ENCODE measurements around the gene MSX1. TPM values are rescaled to one million over a fixed set of nuclear protein-coding genes. Genes with fewer than 3 reads are reported as not detected.

MSX1 gene
- total RNA-seq, 1 experiment from 2014 or later: 1.6 TPM

DNA sequence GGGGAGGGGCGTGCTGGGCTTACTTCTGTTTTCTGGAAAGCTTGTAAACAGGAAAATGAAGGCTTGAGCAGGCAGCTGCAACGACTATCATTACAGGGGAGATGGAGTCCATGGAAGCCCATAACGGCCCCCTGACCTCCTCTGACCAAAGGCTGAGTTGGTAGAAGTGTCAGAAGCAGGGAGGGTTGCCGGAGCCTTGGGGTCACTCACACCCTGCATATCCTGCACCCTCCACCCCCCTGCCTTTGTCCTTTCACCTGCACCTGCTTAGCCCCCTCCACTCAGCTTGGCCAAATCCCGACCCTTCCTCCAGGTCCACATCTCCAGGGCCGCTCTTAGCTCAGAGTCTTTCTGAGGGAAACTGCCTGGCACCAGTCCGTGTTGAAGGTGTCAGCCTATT is 12.5 kb upstream of the MSX1 start:
- no TSS peak for BruUV-seq (replicated peaks)
- no peak for DNase-seq
- CTCF ChIA-PET: interaction anchor here (0.7 kb wide), 1 partner anchor 1682 kb away, joined by 3 read pairs; no protein-coding TSS in a partner anchor
- H3K27me3 Mint-ChIP-seq (ENCODE audit: unreplicated experiment): peaks cover 19% of the 10 kb centered on the region
- H3K27ac Mint-ChIP-seq (ENCODE audit: unreplicated experiment): no peak overlapping the region
- H3K4me1 Mint-ChIP-seq (ENCODE audit: low read depth, unreplicated experiment): no peaks in the 10 kb centered on the region
- no peaks in the 10 kb centered on the region for H3K36me3 Mint-ChIP-seq (ENCODE audit: insufficient read depth, unreplicated experiment)
- intact Hi-C loops (cut with micrococcal nuclease; ENCODE audit: unreplicated experiment): no loop called here
- no peaks in the 10 kb centered on the region for H3K9me3 Mint-ChIP-seq (ENCODE audit: low read depth, unreplicated experiment)
- H3K4me3 Mint-ChIP-seq (ENCODE audit: low read depth, unreplicated experiment): no peak overlapping the region
- TF ChIP-seq, protein P1, sequence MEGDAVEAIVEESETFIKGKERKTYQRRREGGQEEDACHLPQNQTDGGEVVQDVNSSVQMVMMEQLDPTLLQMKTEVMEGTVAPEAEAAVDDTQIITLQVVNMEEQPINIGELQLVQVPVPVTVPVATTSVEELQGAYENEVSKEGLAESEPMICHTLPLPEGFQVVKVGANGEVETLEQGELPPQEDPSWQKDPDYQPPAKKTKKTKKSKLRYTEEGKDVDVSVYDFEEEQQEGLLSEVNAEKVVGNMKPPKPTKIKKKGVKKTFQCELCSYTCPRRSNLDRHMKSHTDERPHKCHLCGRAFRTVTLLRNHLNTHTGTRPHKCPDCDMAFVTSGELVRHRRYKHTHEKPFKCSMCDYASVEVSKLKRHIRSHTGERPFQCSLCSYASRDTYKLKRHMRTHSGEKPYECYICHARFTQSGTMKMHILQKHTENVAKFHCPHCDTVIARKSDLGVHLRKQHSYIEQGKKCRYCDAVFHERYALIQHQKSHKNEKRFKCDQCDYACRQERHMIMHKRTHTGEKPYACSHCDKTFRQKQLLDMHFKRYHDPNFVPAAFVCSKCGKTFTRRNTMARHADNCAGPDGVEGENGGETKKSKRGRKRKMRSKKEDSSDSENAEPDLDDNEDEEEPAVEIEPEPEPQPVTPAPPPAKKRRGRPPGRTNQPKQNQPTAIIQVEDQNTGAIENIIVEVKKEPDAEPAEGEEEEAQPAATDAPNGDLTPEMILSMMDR (IDR thresholded peaks at IDR 0.05; ENCODE audit: unreplicated experiment): no peak

DNA sequence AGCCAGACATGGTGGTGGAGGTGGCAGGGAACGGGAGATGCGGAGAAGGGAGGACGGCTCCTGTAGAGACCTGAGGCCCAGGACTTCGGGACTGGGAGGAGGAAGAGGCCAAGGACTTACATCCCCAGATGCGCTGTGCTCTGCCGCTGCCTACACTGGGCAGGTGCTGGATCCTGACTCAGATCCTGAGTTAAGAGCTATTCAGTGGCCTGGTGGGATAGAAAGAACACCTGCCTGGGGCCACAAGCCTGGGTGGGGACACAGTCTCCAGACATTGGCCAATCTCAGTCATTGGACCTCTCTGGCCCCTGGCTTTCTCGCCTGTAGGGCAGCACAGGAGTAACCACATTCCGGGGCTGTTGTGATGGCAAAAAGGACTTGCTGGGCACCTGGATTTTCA is 10.9 kb upstream of the MSX1 start:
- CTCF ChIA-PET: no interaction called here
- Mint-ChIP-seq H3K4me1 (ENCODE audit: low read depth, unreplicated experiment) (peaks cover 10% of the 10 kb centered on the region), H3K27me3 (ENCODE audit: unreplicated experiment) (peaks cover 16% of the 10 kb centered on the region), H3K36me3 (ENCODE audit: insufficient read depth, unreplicated experiment) (no peaks in the 10 kb centered on the region), H3K9me3 (ENCODE audit: low read depth, unreplicated experiment) (no peaks in the 10 kb centered on the region), H3K27ac (ENCODE audit: unreplicated experiment) (no peak overlapping the region), H3K4me3 (ENCODE audit: low read depth, unreplicated experiment) (no peak overlapping the region)
- no peak for DNase-seq
- intact Hi-C loops (cut with micrococcal nuclease; ENCODE audit: unreplicated experiment): no loop called here
- no TSS peak for BruUV-seq (replicated peaks)
- TF ChIP-seq, protein P1 (IDR thresholded peaks at IDR 0.05; ENCODE audit: unreplicated experiment): no peak

DNA sequence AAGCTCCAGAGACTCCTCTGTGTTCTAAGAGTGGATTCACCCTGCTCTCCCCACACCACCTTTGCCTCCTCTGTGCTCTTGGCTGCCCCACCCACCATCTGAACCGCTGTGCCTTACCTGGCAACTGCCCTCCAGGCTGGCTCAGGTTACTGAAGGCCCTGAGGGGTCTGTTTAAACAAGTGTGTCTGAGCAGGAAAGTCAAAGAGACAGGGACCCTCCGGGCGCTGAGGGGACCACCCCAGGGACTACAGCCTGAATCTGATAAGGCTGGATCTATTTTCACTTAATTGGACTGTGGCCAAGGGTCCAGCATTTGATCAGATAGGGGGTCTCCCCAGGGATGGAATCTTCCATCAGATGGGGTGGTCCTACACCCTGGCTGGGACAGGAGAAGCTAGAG is 10.4 kb upstream of the MSX1 start:
- H3K27ac Mint-ChIP-seq (ENCODE audit: unreplicated experiment): no peak overlapping the region
- no TSS peak for BruUV-seq (replicated peaks)
- TF ChIP-seq, protein P1 (IDR thresholded peaks at IDR 0.05; ENCODE audit: unreplicated experiment): no peak
- H3K36me3 Mint-ChIP-seq (ENCODE audit: insufficient read depth, unreplicated experiment): no peaks in the 10 kb centered on the region
- CTCF ChIA-PET: no interaction called here
- intact Hi-C loops (cut with micrococcal nuclease; ENCODE audit: unreplicated experiment): no loop called here
- no peak overlapping the region for H3K4me3 Mint-ChIP-seq (ENCODE audit: low read depth, unreplicated experiment)
- H3K4me1 Mint-ChIP-seq (ENCODE audit: low read depth, unreplicated experiment): peaks cover 12% of the 10 kb centered on the region
- no peaks in the 10 kb centered on the region for H3K9me3 Mint-ChIP-seq (ENCODE audit: low read depth, unreplicated experiment)
- peaks cover 18% of the 10 kb centered on the region for H3K27me3 Mint-ChIP-seq (ENCODE audit: unreplicated experiment)
- no peak for DNase-seq

DNA sequence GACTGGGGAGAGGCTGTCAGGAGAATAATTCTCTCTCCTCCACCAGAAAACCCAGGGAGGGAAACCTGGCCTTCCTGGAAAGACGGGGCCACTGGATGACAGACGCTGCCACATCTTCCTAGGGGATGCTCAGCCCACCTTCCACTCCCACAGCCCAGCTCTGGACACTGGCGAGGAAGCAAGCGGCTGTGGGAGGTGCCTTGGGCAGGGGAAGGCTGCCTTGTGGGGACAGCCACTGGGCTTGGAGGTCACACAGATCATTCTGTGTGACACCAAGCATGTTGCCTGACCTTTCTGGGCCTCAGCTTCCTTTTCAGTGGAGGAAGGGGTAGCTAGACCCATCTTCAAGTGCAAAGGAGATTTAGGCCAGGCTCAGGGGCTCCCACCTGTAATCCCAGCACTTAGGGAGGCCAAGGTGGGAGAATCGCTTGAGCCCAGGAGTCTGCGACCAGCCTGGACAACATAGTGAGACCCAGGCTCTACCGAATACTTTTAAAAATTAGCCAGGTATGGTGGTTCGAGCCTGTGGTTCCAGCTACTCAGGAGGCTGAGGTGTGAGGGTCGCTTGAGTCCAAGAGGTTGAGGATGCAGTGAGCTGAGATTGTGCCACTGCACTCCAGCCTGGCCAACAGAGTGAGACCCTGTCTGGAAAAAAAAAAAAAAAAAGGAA is 9.8 kb upstream of the MSX1 start:
- TF ChIP-seq, protein P1 (IDR thresholded peaks at IDR 0.05; ENCODE audit: unreplicated experiment): no peak
- Mint-ChIP-seq H3K27me3 (ENCODE audit: unreplicated experiment) (peaks cover 20% of the 10 kb centered on the region), H3K36me3 (ENCODE audit: insufficient read depth, unreplicated experiment) (no peaks in the 10 kb centered on the region), H3K27ac (ENCODE audit: unreplicated experiment) (no peak overlapping the region), H3K4me3 (ENCODE audit: low read depth, unreplicated experiment) (no peak overlapping the region), H3K4me1 (ENCODE audit: low read depth, unreplicated experiment) (peaks cover 12% of the 10 kb centered on the region), H3K9me3 (ENCODE audit: low read depth, unreplicated experiment) (no peaks in the 10 kb centered on the region)
- intact Hi-C loops (cut with micrococcal nuclease; ENCODE audit: unreplicated experiment): no loop called here
- no peak for DNase-seq
- CTCF ChIA-PET: no interaction called here
- BruUV-seq (replicated peaks): no TSS peak
